CD4-positive, alpha-beta T cell treated with Interleukin-10 for 1 hour (primary cell): Measurements from ENCODE around the gene SNX24.
"Not testable (repeated sequence)": the region's sequence is repeated elsewhere in the genome, so short reads cannot be mapped to it uniquely, and the experiment has no call there.

Experiments used
- DNase-seq: peaks from one replicate; pipeline ENCODE4 v3.0.0-alpha.2; 2020

SNX24 gene

GRCh38 chr5:122845229-122846050 lies at the start of gene SNX24:
TSS of gene SNX24 (plus strand) at chr5:122845613. CDS start at chr5:122845634, 21 bp downstream.
- DNase-seq, result peak; percentile 78

- no peak for DNase-seq
These were observed 39.9 kb upstream of the SNX24 start for GRCh38 chr5:122805481-122805880.

- no peak for DNase-seq
These were observed 35.0 kb upstream of the SNX24 start for GRCh38 chr5:122810405-122810804.

- no peak for DNase-seq
These were observed 30.1 kb upstream of the SNX24 start for GRCh38 chr5:122815218-122815767.

- no peak for DNase-seq
These were observed 28.7 kb upstream of the SNX24 start for GRCh38 chr5:122816756-122817155.

GRCh38 chr5:122831984-122832383 lies 13.4 kb upstream of the SNX24 start:
- no peak for DNase-seq

GRCh38 chr5:122835681-122836080 lies 9.7 kb upstream of the SNX24 start:
- DNase-seq, result no peak

GRCh38 chr5:122836947-122837346 lies 8.5 kb upstream of the SNX24 start:
- no peak for DNase-seq

- DNase-seq, result no peak
These were observed 5.7 kb upstream of the SNX24 start for GRCh38 chr5:122839731-122840130.

- DNase-seq, result no peak
These were observed 3.3 kb upstream of the SNX24 start for GRCh38 chr5:122842016-122842580.

- no peak for DNase-seq
These were observed 1.1 kb upstream of the SNX24 start for GRCh38 chr5:122844136-122844909.

GRCh38 chr5:122844910-122845228 lies 544 bp upstream of the SNX24 start:
- no peak for DNase-seq

GRCh38 chr5:122846051-122846550 lies 688 bp downstream of the SNX24 start:
- no peak for DNase-seq

- no peak for DNase-seq
These were observed 2.3 kb downstream of the SNX24 start for GRCh38 chr5:122847687-122848081.

- DNase-seq, result no peak
These were observed 4.4 kb downstream of the SNX24 start for GRCh38 chr5:122849771-122850170.

- not testable (repeated sequence) for DNase-seq
These were observed 12.1 kb downstream of the SNX24 start for GRCh38 chr5:122857538-122857937.

GRCh38 chr5:122858451-122858850 lies 13.0 kb downstream of the SNX24 start:
- no peak for DNase-seq

GRCh38 chr5:122863240-122863639 lies 17.8 kb downstream of the SNX24 start:
- no peak for DNase-seq

- DNase-seq, result no peak
These were observed 18.3 kb downstream of the SNX24 start for GRCh38 chr5:122863721-122864120.

GRCh38 chr5:122864400-122864799 lies 19.0 kb downstream of the SNX24 start:
- DNase-seq, result no peak

GRCh38 chr5:122864842-122865241 lies 19.4 kb downstream of the SNX24 start:
- DNase-seq, result no peak

- no peak for DNase-seq
These were observed 24.9 kb downstream of the SNX24 start for GRCh38 chr5:122870219-122870856.

- no peak for DNase-seq
These were observed 26.2 kb downstream of the SNX24 start for GRCh38 chr5:122871661-122872060.
